AG04450 (cell line): ENCODE measurements around the gene MMEL1. TPM values are rescaled to one million over a fixed set of nuclear protein-coding genes. Genes with fewer than 3 reads are reported as not detected.

ENCODE experiments used
- CTCF ChIA-PET: fragments of 300-600, 350-600 bp; formaldehyde crosslinking; extraction: SDS; loops from one replicate; lab custom pipeline; 2022; ENCODE audit warnings: antibody characterized with exemption, inconsistent platforms; lab: Charles Lee
- POLR2A ChIA-PET: fragments of 350-600 bp; formaldehyde crosslinking; extraction: SDS; loops from one replicate; lab custom pipeline; 2021; ENCODE audit warnings: antibody characterized with exemption, inconsistent platforms; lab: Yijun Ruan, JAX
- DNase-seq: peaks from one replicate; pipeline ENCODE4 v3.0.0-alpha.2; 2011; ENCODE audit warnings: low read depth, low spot score
- H3K27ac ChIP-seq: one replicate; pipeline ENCODE4 v1.5.1; 2012; ENCODE audit warnings: low read depth, low read length, control low read depth
- H3K27me3 ChIP-seq: one replicate; pipeline ENCODE4 v1.6.0; 2012; ENCODE audit warnings: low read length; ENCODE audit not compliant: control insufficient read depth, insufficient read depth
- H3K4me3 ChIP-seq: 2 replicates; pipeline ENCODE4 v1.5.1; 2011; ENCODE audit warnings: mild to moderate bottlenecking, low read depth, low read length, control low read depth
- H3K9me3 ChIP-seq: 2 replicates; pipeline ENCODE4 v1.5.1; 2012; ENCODE audit warnings: low read length; ENCODE audit not compliant: control insufficient read depth, insufficient read depth
- CTCF ChIP-seq: IDR thresholded peaks from 2 replicates; pipeline ENCODE4 v1.5.1; 2011; ENCODE audit warnings: low read depth, low read length, control low read depth, inconsistent platforms
- polyA plus RNA-seq: library from polyadenylated mRNA; depleted of rRNA; stranded (reverse); fragments of >200 nt; gene quantifications from 2 replicates; pipeline ENCODE4 v1.2.3, GENCODE V29; 2011

The MMEL1 gene
- polyA plus RNA-seq, 1 experiment = 0.21 TPM

- Histone ChIP-seq H3K27ac (no peak overlapping the region), H3K9me3 (no peaks in the 10 kb centered on the region; the same call in 1 of the 2 replicates), H3K27me3 (peaks cover 15% of the 10 kb centered on the region), H3K4me3 (no peak overlapping the region)
- TF ChIP-seq CTCF = no peak
- POLR2A ChIA-PET = no interaction called here
- CTCF ChIA-PET = no interaction called here
- no peak for DNase-seq
These were observed 72.3 kb downstream of the MMEL1 start for GRCh38 chr1:2560299-2561073.

GRCh38 chr1:2559509-2560298 lies 73.1 kb downstream of the MMEL1 start:
- CTCF ChIA-PET = no interaction called here
- no peaks in the 10 kb centered on the region; the same call in 1 of the 2 replicates for H3K9me3 ChIP-seq

GRCh38 chr1:2558861-2559260 lies 74.0 kb downstream of the MMEL1 start:
- no peak overlapping the region for H3K4me3 ChIP-seq
- POLR2A ChIA-PET = no interaction called here
- no peak overlapping the region for H3K27ac ChIP-seq
- DNase-seq = no peak
- H3K9me3 ChIP-seq = no peaks in the 10 kb centered on the region; the same call in 1 of the 2 replicates
- CTCF ChIA-PET = no interaction called here
- no peak for TF ChIP-seq CTCF
- H3K27me3 ChIP-seq = peaks cover 5% of the 10 kb centered on the region

More at GRCh38 chr1:2559509-2560298, 73.1 kb downstream of the MMEL1 start:
- H3K27ac ChIP-seq = no peak overlapping the region
- H3K27me3 ChIP-seq = peaks cover 8% of the 10 kb centered on the region
- DNase-seq = no peak
- no peak overlapping the region for H3K4me3 ChIP-seq
- POLR2A ChIA-PET = no interaction called here
- no peak for TF ChIP-seq CTCF

GRCh38 chr1:2558420-2558819 lies 74.4 kb downstream of the MMEL1 start:
- TF ChIP-seq CTCF = no peak
- no peak for DNase-seq
- H3K27ac ChIP-seq = no peak overlapping the region
- peaks cover 1% of the 10 kb centered on the region for H3K27me3 ChIP-seq
- ChIA-PET POLR2A (no interaction called here), CTCF (no interaction called here)
- no peaks in the 10 kb centered on the region; the same call in 1 of the 2 replicates for H3K9me3 ChIP-seq
- H3K4me3 ChIP-seq = no peak overlapping the region
